Smooth muscle cell (in vitro differentiated cells): ENCODE results near the gene FLNB. TPM values are rescaled to one million over a fixed set of nuclear protein-coding genes. Genes with fewer than 3 reads are reported as not detected.

Experiments used
- DNase-seq: peaks from one replicate; lab custom pipeline; 2025; ENCODE audit not compliant: unreplicated experiment; lab: John Stamatoyannopoulos, UW
- H2AFZ ChIP-seq: fragments of 200-600 bp; sonication (generic); 2 replicates; pipeline ENCODE4 v1.6.0; 2016; ENCODE audit warnings: antibody characterized with exemption, low read depth, mild to moderate bottlenecking
- H3F3A ChIP-seq: fragments of 200-600 bp; sonication (generic); 2 replicates; pipeline ENCODE4 v1.6.0; 2017; ENCODE audit warnings: antibody characterized with exemption, low read depth
- H3K27ac ChIP-seq: fragments of 200-600 bp; sonication (generic); 2 replicates; pipeline ENCODE4 v1.5.1; 2016; ENCODE audit warnings: low read depth, mild to moderate bottlenecking
- H3K27me3 ChIP-seq: fragments of 200-600 bp; sonication (generic); 2 replicates; pipeline ENCODE4 v1.6.1; 2016; ENCODE audit warnings: low read depth, mild to moderate bottlenecking
- H3K36me3 ChIP-seq: fragments of 200-600 bp; sonication (generic); 2 replicates; pipeline ENCODE4 v1.5.1; 2016; ENCODE audit warnings: low read depth
- H3K4me1 ChIP-seq: fragments of 200-600 bp; sonication (generic); 2 replicates; pipeline ENCODE4 v1.5.1; 2016; ENCODE audit warnings: low read depth
- H3K4me2 ChIP-seq: fragments of 200-600 bp; sonication (generic); 2 replicates; pipeline ENCODE4 v1.6.0; 2016; ENCODE audit warnings: mild to moderate bottlenecking
- H3K4me3 ChIP-seq: fragments of 200-600 bp; sonication (generic); 2 replicates; pipeline ENCODE4 v1.5.1; 2016; ENCODE audit warnings: mild to moderate bottlenecking
- H3K79me2 ChIP-seq: fragments of 200-600 bp; sonication (generic); 2 replicates; pipeline ENCODE4 v1.6.0; 2016; ENCODE audit warnings: low read depth, mild to moderate bottlenecking
- H3K9ac ChIP-seq: fragments of 200-600 bp; sonication (generic); 2 replicates; pipeline ENCODE4 v1.6.0; 2016; ENCODE audit warnings: low read depth
- H3K9me3 ChIP-seq: fragments of 200-600 bp; sonication (generic); replicated peaks from 2 replicates; pipeline ENCODE4 v1.5.1; 2016; ENCODE audit warnings: low read depth
- H4K20me1 ChIP-seq: fragments of 200-600 bp; sonication (generic); 2 replicates; pipeline ENCODE4 v1.6.0; 2016; ENCODE audit warnings: low read depth
- CTCF ChIP-seq: fragments of 200-600 bp; sonication (generic); IDR thresholded peaks from 2 replicates; pipeline ENCODE4 v1.5.1; 2017; ENCODE audit warnings: borderline replicate concordance, mild to moderate bottlenecking, antibody characterized with exemption; ENCODE audit not compliant: insufficient read depth, poor library complexity, severe bottlenecking
- WGBS: methylation state at CpG from one replicate; pipeline ENCODE4 v1.1.7; 2016; ENCODE audit warnings: low lambda C conversion rate; 5-methylcytosine and 5-hydroxymethylcytosine counted together
- polyA plus RNA-seq: library from polyadenylated mRNA; unstranded; fragments of >200 nt; fragmentation: Nextera tagmentation; extraction: Ambion mirVana; gene quantifications from 2 replicates; pipeline ENCODE4 v1.2.1, GENCODE V29; 2016
- total RNA-seq: library from RNA; depleted of rRNA; stranded (reverse); fragments of >200 nt; gene quantifications from 2 replicates; pipeline ENCODE4 v1.2.3, GENCODE V29; 2014

Gene FLNB
- total and polyA plus RNA-seq, 2 experiments from 2014 or later, result 52.7 to 145 TPM

DNA sequence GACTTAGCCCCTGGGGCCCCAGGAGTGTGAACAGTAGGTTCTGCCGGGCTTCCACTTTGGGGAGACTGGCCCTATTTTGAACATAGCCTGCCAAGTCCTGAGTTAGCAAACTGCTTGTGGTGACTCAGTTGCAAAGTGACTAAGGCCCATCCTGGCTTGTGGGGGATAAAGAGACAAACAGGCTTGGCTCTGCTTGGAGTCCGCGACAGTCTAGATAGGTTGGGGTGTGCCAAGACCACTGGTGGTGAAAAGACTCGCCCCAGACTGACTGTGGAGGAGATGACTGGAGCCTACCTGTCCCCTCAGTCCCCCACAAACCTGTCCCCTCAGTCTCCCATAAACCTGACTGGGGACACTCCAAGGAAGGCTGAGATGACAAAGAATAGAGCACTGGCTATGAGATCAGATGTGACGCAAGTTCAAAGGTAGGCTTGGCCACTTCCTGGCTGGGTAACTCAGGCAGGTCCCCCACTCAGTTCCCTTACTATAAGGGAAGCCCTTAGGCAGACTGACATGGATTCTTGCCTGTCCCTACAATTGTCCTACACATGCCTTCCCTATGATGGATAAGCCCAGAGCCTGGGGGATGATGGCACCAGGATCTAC lies 198.3 kb downstream of the FLNB start:
- no peak overlapping the region for H3K27ac ChIP-seq

DNA sequence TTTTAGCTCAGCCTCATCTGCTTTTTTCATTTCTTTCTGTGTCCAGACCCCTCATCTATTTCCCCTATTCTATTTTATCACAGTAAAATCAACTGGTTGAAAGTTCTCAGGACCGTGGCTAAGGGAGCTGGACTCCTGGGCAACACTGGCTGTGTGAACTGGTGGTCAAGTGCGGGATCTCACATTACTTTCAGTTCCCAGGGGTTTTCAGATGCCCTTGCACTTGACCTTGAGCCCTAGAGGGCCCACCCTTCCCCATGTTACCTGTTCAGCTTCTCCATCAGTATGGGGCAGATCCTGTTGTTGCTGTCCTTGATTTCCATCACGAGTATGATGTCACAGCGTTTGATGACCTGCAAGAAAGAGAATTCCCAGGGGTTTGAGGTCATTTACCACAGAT lies 199.7 kb downstream of the FLNB start:
- H3K9me3 ChIP-seq, result no peaks in the 10 kb centered on the region
- no peaks in the 10 kb centered on the region for H3F3A ChIP-seq
- 96% methylated on average over 4 of the region's 4 CpGs for WGBS
- no peak for TF ChIP-seq CTCF
- H2AFZ ChIP-seq, result no peak overlapping the region
- no peak overlapping the region for H3K4me3 ChIP-seq
- no peaks in the 10 kb centered on the region for H3K36me3 ChIP-seq
- H3K4me2 ChIP-seq, result no peak overlapping the region
- H3K27me3 ChIP-seq, result no peaks in the 10 kb centered on the region
- no peaks in the 10 kb centered on the region for H3K79me2 ChIP-seq
- no peak overlapping the region for H3K27ac ChIP-seq
- no peak for DNase-seq
- no peak overlapping the region for H3K9ac ChIP-seq
- no peaks in the 10 kb centered on the region for H3K4me1 ChIP-seq
- H4K20me1 ChIP-seq, result no peaks in the 10 kb centered on the region

More for the DNA sequence above, 198.3 kb downstream of the FLNB start:
- H3K36me3 ChIP-seq, result no peaks in the 10 kb centered on the region
- no peaks in the 10 kb centered on the region for H3K9me3 ChIP-seq
- TF ChIP-seq CTCF, result no peak
- 48% methylated on average over 5 of the region's 5 CpGs for WGBS
- H3K79me2 ChIP-seq, result no peaks in the 10 kb centered on the region
- no peaks in the 10 kb centered on the region for H3K27me3 ChIP-seq
- no peaks in the 10 kb centered on the region for H4K20me1 ChIP-seq
- H3K9ac ChIP-seq, result no peak overlapping the region
- H3K4me2 ChIP-seq, result no peak overlapping the region
- H3F3A ChIP-seq, result no peaks in the 10 kb centered on the region
- DNase-seq, result no peak
- no peak overlapping the region for H2AFZ ChIP-seq
- H3K4me3 ChIP-seq, result no peak overlapping the region
- no peaks in the 10 kb centered on the region for H3K4me1 ChIP-seq

GRCh38 chr3:58209933-58210332 lies 201.7 kb downstream of the FLNB start:
- no peak overlapping the region for H3K27ac ChIP-seq
- H4K20me1 ChIP-seq, result no peaks in the 10 kb centered on the region
- H3K9ac ChIP-seq, result no peak overlapping the region
- no peak overlapping the region for H2AFZ ChIP-seq
- no peak for TF ChIP-seq CTCF
- H3K9me3 ChIP-seq, result no peaks in the 10 kb centered on the region
- no peak overlapping the region for H3K4me3 ChIP-seq
- WGBS, result 99% methylated on average over 3 of the region's 3 CpGs
- no peaks in the 10 kb centered on the region for H3K4me1 ChIP-seq
- DNase-seq, result no peak
- no peaks in the 10 kb centered on the region for H3K27me3 ChIP-seq
- no peaks in the 10 kb centered on the region for H3F3A ChIP-seq
- no peaks in the 10 kb centered on the region for H3K79me2 ChIP-seq
- no peaks in the 10 kb centered on the region for H3K36me3 ChIP-seq
- no peak overlapping the region for H3K4me2 ChIP-seq
